Measurements from ENCODE around the gene PLK4. TPM values are rescaled to one million over a fixed set of nuclear protein-coding genes. Genes with fewer than 3 reads are reported as not detected.

The PLK4 gene
- total RNA-seq, 1 donor: 21.4 TPM

GRCh38 chr4:127870281-127870680 lies 10.4 kb upstream of the PLK4 start:
- DNase-seq (ENCODE audit: low read depth): no peak
- no peak overlapping the region for H3K4me3 ChIP-seq (ENCODE audit: low read depth, low read length)
- TF ChIP-seq CTCF (IDR thresholded peaks at IDR 0.05; ENCODE audit: insufficient read depth, low read length): no peak

- H3K4me3 ChIP-seq (ENCODE audit: low read depth, low read length): peak overlapping the region; percentile 1
- no peak for TF ChIP-seq CTCF (IDR thresholded peaks at IDR 0.05; ENCODE audit: insufficient read depth, low read length)
- peak; percentile 95 for DNase-seq (ENCODE audit: low read depth)
Observed at GRCh38 chr4:127870688-127871087, 10.0 kb upstream of the PLK4 start.

- DNase-seq (ENCODE audit: low read depth): no peak
- H3K4me3 ChIP-seq (ENCODE audit: low read depth, low read length): no peak overlapping the region
- no peak for TF ChIP-seq CTCF (IDR thresholded peaks at IDR 0.05; ENCODE audit: insufficient read depth, low read length)
Observed at GRCh38 chr4:127875791-127876190, 4.9 kb upstream of the PLK4 start.

GRCh38 chr4:127881563-127881864 lies 821 bp downstream of the PLK4 start:
- peak overlapping the region; percentile 93 for H3K4me3 ChIP-seq (ENCODE audit: low read depth, low read length)
- DNase-seq (ENCODE audit: low read depth): no peak
- no peak for TF ChIP-seq CTCF (IDR thresholded peaks at IDR 0.05; ENCODE audit: insufficient read depth, low read length)

- H3K4me3 ChIP-seq (ENCODE audit: low read depth, low read length): no peak overlapping the region
- TF ChIP-seq CTCF (IDR thresholded peaks at IDR 0.05; ENCODE audit: insufficient read depth, low read length): no peak
- no peak for DNase-seq (ENCODE audit: low read depth)
Observed at GRCh38 chr4:127888559-127888958, 7.9 kb downstream of the PLK4 start.

- no peak for TF ChIP-seq CTCF (IDR thresholded peaks at IDR 0.05; ENCODE audit: insufficient read depth, low read length)
- no peak overlapping the region for H3K4me3 ChIP-seq (ENCODE audit: low read depth, low read length)
- peak; percentile 39 for DNase-seq (ENCODE audit: low read depth)
Observed at GRCh38 chr4:127889903-127890302, 9.2 kb downstream of the PLK4 start.

- H3K4me3 ChIP-seq (ENCODE audit: low read depth, low read length): no peak overlapping the region
- no peak for TF ChIP-seq CTCF (IDR thresholded peaks at IDR 0.05; ENCODE audit: insufficient read depth, low read length)
- no peak for DNase-seq (ENCODE audit: low read depth)
Observed at GRCh38 chr4:127896069-127896468, 15.4 kb downstream of the PLK4 start.

All from fibroblast of the aortic adventitia (primary cell).